Astrocyte (in vitro differentiated cells and primary cell): ENCODE measurements around the gene COPZ1. TPM values are rescaled to one million over a fixed set of nuclear protein-coding genes. Genes with fewer than 3 reads are reported as not detected.

Experiments
- DNase-seq: peaks from one replicate; pipeline ENCODE4 v3.0.0-alpha.2; 2010; ENCODE audit warnings: low read depth
- FAIRE-seq: peaks from 2 replicates; lab custom pipeline; 2011; peaks lifted over from hg19 to GRCh38; lab: Jason Lieb, UNC
- H2AFZ ChIP-seq: 2 replicates; pipeline ENCODE4 v1.6.0; 2012; ENCODE audit warnings: low read depth, low read length, inconsistent platforms
- H3K27ac ChIP-seq: 2 replicates; pipeline ENCODE4 v1.5.1; 2011; ENCODE audit warnings: low read depth, low read length, inconsistent platforms
- H3K27me3 ChIP-seq: 2 replicates; pipeline ENCODE4 v1.6.0; 2011; ENCODE audit warnings: low read length, inconsistent platforms; ENCODE audit not compliant: insufficient read depth
- H3K36me3 ChIP-seq: 2 replicates; pipeline ENCODE4 v1.5.1; 2011; ENCODE audit warnings: low read length, inconsistent platforms; ENCODE audit not compliant: insufficient read depth
- H3K4me1 ChIP-seq: 2 replicates; pipeline ENCODE4 v1.5.1; 2011; ENCODE audit warnings: low read length, inconsistent platforms; ENCODE audit not compliant: insufficient read depth
- H3K4me2 ChIP-seq: 2 replicates; pipeline ENCODE4 v1.6.0; 2012; ENCODE audit warnings: low read length, inconsistent platforms
- H3K4me3 ChIP-seq: 2 replicates; pipeline ENCODE4 v1.5.1; 2011; ENCODE audit warnings: low read depth, mild to moderate bottlenecking, low read length, inconsistent platforms; ENCODE audit not compliant: insufficient read depth
- H3K79me2 ChIP-seq: 2 replicates; pipeline ENCODE4 v1.6.0; 2012; ENCODE audit warnings: mild to moderate bottlenecking, low read length, inconsistent platforms; ENCODE audit not compliant: insufficient read depth
- H3K9ac ChIP-seq: 2 replicates; pipeline ENCODE4 v1.6.0; 2012; ENCODE audit warnings: mild to moderate bottlenecking, low read length, inconsistent platforms
- H3K9me3 ChIP-seq: 2 replicates; pipeline ENCODE4 v1.5.1; 2012; ENCODE audit warnings: low read depth, mild to moderate bottlenecking, low read length, inconsistent platforms; ENCODE audit not compliant: insufficient read depth
- H4K20me1 ChIP-seq: 2 replicates; pipeline ENCODE4 v1.6.0; 2012; ENCODE audit warnings: low read length, inconsistent platforms; ENCODE audit not compliant: insufficient read depth
- H3K27ac Mint-ChIP-seq: one replicate; pipeline ENCODE4 v1.8.0; 2021; ENCODE audit warnings: mild to moderate bottlenecking, mixed read lengths; ENCODE audit not compliant: unreplicated experiment
- H3K27me3 Mint-ChIP-seq: one replicate; pipeline ENCODE4 v1.8.0; 2021; ENCODE audit warnings: low read depth, mixed read lengths; ENCODE audit not compliant: unreplicated experiment
- H3K36me3 Mint-ChIP-seq: one replicate; pipeline ENCODE4 v1.8.0; 2021; ENCODE audit warnings: low read depth, mixed read lengths; ENCODE audit not compliant: unreplicated experiment
- H3K4me1 Mint-ChIP-seq: one replicate; pipeline ENCODE4 v1.8.0; 2021; ENCODE audit warnings: low read depth, mixed read lengths; ENCODE audit not compliant: unreplicated experiment
- H3K4me3 Mint-ChIP-seq: one replicate; pipeline ENCODE4 v1.8.0; 2021; ENCODE audit warnings: mild to moderate bottlenecking, moderate library complexity, mixed read lengths; ENCODE audit not compliant: unreplicated experiment
- H3K9me3 Mint-ChIP-seq: one replicate; pipeline ENCODE4 v1.8.0; 2021; ENCODE audit warnings: mild to moderate bottlenecking, mixed read lengths; ENCODE audit not compliant: unreplicated experiment
- EZH2 ChIP-seq: IDR thresholded peaks from 2 replicates; pipeline ENCODE4 v1.6.1; 2012; ENCODE audit warnings: mild to moderate bottlenecking, low read length, inconsistent platforms; ENCODE audit not compliant: insufficient read depth
- total RNA-seq: library from RNA; stranded (reverse); gene quantifications from 2 replicates; pipeline ENCODE4 v1.2.1, GENCODE V29; 2021
- TF ChIP-seq, protein P1 (sequence below): IDR thresholded peaks from 2 replicates; pipeline ENCODE4 v1.5.1; 2011; ENCODE audit warnings: low read depth, mild to moderate bottlenecking, inconsistent platforms, low read length, moderate library complexity; ENCODE audit not compliant: insufficient read depth

COPZ1 gene
- total RNA-seq, 1 donor from 2014 or later = 136 TPM

DNA sequence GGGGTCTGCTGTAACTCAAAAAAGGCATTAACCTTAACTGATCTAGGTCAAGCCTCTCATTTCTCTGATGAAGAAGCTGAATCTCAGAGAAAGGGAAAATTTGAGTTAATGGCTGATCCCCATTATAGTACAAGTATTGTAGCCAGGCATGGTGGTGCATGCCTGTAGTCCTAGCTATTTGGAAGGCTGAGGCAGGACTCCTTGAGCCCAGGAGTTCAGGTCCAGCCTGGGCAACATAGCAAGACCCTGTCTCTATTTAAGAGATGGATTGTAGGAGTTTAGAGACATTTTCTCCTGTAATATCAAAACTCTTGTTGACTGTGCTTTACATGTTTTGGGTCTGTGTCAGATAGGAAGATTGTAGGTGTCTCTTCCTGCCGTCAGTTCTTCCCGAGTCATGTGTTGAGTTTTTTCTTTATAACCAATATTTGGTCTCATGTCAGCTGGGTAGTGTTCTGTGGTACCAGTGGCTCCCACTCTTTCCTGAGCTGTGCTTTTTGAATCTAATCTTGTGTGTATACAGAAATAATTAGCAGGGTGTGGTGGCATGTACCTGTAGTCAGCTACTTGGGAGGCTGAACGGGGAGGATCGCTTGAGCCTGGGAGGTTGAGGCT is 8.6 kb downstream of the COPZ1 start:
- Histone ChIP-seq H3K4me3 (no peak overlapping the region), H3K4me2 (no peak overlapping the region), H3K27ac (no peak overlapping the region), H3K36me3 (no peaks in the 10 kb centered on the region), H3K79me2 (peaks cover 81% of the 10 kb centered on the region), H3K4me1 (peaks cover 18% of the 10 kb centered on the region), H4K20me1 (peaks cover 44% of the 10 kb centered on the region), H2AFZ (no peak overlapping the region), H3K9me3 (no peaks in the 10 kb centered on the region), H3K9ac (no peak overlapping the region), H3K27me3 (no peaks in the 10 kb centered on the region)
- H3K4me3 Mint-ChIP-seq = no peak overlapping the region
- H3K27ac Mint-ChIP-seq = no peak overlapping the region
- FAIRE-seq (no peak), DNase-seq (no peak)
- H3K4me1 Mint-ChIP-seq = peaks cover 32% of the 10 kb centered on the region
- H3K36me3 Mint-ChIP-seq = peaks cover 2% of the 10 kb centered on the region
- H3K9me3 Mint-ChIP-seq = no peaks in the 10 kb centered on the region
- TF ChIP-seq, protein P1, sequence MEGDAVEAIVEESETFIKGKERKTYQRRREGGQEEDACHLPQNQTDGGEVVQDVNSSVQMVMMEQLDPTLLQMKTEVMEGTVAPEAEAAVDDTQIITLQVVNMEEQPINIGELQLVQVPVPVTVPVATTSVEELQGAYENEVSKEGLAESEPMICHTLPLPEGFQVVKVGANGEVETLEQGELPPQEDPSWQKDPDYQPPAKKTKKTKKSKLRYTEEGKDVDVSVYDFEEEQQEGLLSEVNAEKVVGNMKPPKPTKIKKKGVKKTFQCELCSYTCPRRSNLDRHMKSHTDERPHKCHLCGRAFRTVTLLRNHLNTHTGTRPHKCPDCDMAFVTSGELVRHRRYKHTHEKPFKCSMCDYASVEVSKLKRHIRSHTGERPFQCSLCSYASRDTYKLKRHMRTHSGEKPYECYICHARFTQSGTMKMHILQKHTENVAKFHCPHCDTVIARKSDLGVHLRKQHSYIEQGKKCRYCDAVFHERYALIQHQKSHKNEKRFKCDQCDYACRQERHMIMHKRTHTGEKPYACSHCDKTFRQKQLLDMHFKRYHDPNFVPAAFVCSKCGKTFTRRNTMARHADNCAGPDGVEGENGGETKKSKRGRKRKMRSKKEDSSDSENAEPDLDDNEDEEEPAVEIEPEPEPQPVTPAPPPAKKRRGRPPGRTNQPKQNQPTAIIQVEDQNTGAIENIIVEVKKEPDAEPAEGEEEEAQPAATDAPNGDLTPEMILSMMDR = no peak
- TF ChIP-seq EZH2 = no peak
- H3K27me3 Mint-ChIP-seq = no peaks in the 10 kb centered on the region

DNA sequence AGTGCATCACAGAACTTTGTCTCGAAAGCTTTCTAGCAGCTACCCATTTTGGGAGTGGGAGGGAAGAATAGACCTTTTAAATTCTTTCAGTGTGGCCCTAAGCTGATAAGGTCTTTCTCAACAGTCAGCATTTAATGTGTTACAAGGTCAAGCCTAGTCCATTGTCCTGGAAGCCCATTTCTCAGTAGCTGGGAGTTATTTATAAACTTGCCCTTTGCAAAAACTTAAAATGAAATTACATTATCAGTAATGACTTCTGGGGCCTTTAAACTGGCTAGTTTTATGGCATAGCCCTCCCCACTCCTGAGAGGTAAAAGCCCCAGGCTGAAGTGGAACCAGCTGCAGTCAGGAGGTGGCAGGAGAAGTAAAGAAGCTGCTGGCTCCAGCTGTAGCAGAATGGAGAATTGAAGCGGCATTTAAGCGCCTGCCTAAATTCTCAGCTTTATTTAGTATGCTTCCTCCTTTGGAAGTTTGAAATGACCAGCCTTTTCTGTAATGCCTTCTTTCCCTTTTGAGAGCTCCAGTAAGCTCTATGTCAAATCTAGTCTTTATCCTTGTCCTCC is 12.4 kb downstream of the COPZ1 start:
- Mint-ChIP-seq H3K4me3 (no peak overlapping the region), H3K27me3 (no peaks in the 10 kb centered on the region), H3K27ac (no peak overlapping the region), H3K4me1 (peaks cover 38% of the 10 kb centered on the region), H3K9me3 (no peaks in the 10 kb centered on the region), H3K36me3 (peaks cover 16% of the 10 kb centered on the region)
- Histone ChIP-seq H3K36me3 (peaks cover 12% of the 10 kb centered on the region), H3K4me3 (no peak overlapping the region), H3K9ac (no peak overlapping the region), H3K4me2 (peak overlapping the region; percentile 32), H3K4me1 (peaks cover 10% of the 10 kb centered on the region), H2AFZ (no peak overlapping the region), H3K27ac (no peak overlapping the region), H3K9me3 (no peaks in the 10 kb centered on the region), H4K20me1 (peaks cover 82% of the 10 kb centered on the region), H3K79me2 (peaks cover 65% of the 10 kb centered on the region), H3K27me3 (no peaks in the 10 kb centered on the region)
- TF ChIP-seq EZH2 = no peak
- TF ChIP-seq, protein P1 = no peak
- DNase-seq (no peak), FAIRE-seq (no peak)
